ENCODE data around the gene FRK.

The FRK gene

DNA sequence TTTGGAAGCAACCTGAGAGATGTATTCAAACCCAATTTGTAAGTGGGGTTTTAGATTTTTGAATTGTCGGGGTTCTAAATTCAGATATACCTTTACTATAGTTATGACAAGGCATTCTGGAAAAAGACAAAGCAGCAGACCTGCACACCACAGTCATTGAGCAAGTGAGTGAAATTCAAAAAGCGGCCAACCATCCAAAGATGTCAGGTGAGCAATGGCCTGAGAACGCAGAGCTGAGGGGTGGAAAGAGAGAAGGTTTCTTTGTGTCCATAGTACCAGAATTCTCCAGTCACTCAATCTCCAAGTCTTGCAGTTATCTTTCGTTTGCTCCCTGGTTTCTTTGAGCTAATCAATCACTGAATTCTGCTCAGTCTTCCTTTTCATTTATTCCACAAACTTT is 1.8 kb upstream of the FRK start:
- TF ChIP-seq, protein P1, sequence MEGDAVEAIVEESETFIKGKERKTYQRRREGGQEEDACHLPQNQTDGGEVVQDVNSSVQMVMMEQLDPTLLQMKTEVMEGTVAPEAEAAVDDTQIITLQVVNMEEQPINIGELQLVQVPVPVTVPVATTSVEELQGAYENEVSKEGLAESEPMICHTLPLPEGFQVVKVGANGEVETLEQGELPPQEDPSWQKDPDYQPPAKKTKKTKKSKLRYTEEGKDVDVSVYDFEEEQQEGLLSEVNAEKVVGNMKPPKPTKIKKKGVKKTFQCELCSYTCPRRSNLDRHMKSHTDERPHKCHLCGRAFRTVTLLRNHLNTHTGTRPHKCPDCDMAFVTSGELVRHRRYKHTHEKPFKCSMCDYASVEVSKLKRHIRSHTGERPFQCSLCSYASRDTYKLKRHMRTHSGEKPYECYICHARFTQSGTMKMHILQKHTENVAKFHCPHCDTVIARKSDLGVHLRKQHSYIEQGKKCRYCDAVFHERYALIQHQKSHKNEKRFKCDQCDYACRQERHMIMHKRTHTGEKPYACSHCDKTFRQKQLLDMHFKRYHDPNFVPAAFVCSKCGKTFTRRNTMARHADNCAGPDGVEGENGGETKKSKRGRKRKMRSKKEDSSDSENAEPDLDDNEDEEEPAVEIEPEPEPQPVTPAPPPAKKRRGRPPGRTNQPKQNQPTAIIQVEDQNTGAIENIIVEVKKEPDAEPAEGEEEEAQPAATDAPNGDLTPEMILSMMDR (IDR thresholded peaks at IDR 0.05; ENCODE audit: low read depth, low read length), result no peak
- no peak for DNase-seq (ENCODE audit: extremely low read depth, low read depth)

DNA sequence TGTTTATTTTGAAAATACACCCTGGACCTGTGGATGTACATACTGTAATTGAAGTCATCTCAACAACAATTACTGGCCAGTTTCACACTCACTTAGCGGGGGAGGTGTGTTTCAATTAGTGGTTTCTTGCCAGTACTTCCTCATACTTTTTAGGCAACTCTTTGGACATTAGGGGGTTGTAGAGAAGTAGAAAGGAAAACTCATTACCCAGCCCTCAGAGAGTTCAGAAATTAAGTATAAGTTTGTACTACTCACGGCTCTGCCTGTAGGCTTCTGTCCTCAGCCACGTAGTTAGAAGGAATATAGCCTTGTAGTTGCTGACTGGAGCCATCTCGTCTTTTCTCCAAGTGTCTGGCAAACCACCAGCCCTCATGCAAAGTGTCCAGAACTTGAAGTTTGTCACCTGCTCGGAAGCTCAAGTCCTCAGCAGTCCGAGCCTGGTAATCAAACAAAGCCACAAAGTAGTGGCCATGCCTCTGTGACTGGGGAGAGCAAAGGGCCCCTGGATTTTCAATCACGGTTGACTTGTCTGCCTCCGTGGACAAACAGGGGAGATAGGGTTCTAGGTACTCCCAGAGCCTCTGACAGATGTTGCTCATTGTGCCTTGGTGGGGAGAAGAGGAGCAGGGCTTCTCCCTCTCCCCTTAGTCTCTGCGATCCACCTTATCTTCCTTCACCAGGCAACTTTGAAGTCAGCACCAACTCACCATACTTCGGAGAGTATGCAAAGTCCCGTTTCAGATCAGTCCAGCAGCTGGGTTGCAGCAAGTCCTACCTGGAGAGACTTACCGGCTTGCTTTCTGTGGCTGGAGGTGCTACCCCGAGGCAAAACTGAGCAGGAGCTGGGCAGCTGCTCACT is 749 bp downstream of the FRK start:
- TF ChIP-seq, protein P1 (IDR thresholded peaks at IDR 0.05; ENCODE audit: low read depth, low read length), result no peak
- no peak for DNase-seq (ENCODE audit: extremely low read depth, low read depth)

DNA sequence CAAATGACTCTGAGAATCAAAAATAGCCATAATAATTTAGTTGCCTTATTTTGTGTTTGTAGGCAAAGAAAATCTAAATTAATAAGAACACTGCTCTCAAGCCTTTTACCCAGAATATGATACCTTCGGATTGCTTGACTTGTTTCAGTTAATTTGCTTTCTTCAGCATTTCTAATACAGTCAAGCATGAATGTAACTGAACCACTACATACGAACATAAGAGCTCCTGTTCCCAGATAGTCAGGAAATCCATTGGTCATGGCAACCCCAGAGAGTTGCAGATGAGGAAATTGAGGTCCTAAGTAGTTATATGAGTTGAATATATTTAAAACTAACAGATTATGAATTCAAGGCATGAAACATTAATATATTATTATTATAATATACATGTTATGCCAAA is 2.9 kb downstream of the FRK start:
- TF ChIP-seq, protein P1 (IDR thresholded peaks at IDR 0.05; ENCODE audit: low read depth, low read length), result no peak
- no peak for DNase-seq (ENCODE audit: extremely low read depth, low read depth)

DNA sequence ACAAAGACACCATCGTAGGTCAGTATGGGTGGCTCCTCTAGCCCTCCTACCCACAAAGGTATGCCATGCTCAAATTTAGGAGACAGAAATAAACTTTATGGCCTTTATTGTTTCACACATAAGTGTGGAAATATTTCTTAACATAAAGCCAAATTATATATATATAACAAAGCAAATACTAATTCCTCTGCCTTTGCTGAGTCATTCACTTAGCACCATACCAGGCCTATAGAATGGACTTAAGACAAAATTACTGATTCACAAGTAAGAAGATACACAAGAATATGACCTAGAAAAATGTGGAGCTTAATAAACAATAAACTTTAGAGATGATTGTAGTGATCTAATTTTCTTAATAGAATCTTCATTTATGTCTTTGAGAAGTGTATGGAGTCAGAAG is 5.2 kb downstream of the FRK start:
- TF ChIP-seq, protein P1 (IDR thresholded peaks at IDR 0.05; ENCODE audit: low read depth, low read length), result no peak
- no peak for DNase-seq (ENCODE audit: extremely low read depth, low read depth)

DNA sequence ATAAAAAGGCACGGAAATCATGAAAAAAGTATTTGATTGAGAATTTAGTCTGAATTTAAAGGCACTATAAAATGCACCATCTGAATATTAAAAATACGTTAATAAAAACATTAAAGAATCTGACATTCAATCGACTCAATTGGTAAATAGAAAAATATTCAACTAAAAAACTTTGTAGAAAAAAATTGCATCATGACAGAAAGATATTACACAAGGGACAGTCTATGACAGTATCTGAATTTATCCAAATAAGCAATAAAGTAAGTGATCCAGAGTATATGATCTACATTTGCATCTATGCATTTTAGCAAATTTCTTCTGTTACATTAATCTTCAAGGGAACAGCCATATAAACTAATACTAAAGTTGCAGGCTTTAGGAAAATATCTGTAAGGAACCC is 9.4 kb downstream of the FRK start:
- no peak for DNase-seq (ENCODE audit: extremely low read depth, low read depth)
- TF ChIP-seq, protein P1 (IDR thresholded peaks at IDR 0.05; ENCODE audit: low read depth, low read length), result no peak

DNA sequence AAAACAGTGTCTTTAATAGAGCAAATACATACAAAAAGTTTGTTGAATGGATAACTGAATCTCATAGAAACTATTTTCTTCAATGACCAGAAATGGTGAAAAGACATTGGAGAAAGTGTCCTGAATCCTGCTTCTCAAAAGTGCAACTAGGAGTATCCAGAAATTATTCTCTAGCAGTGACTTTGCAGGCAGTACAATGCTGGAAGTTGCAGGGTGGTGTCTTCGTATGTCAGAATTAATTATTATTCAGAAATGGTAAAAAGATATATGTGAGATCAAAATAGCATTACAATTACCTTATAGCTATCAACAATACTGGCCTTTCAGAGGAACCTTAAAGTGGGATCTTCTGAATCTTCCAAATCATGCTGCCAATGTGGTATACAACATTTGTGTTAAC is 10.0 kb downstream of the FRK start:
- TF ChIP-seq, protein P1 (IDR thresholded peaks at IDR 0.05; ENCODE audit: low read depth, low read length), result no peak
- DNase-seq (ENCODE audit: extremely low read depth, low read depth), result no peak

DNA sequence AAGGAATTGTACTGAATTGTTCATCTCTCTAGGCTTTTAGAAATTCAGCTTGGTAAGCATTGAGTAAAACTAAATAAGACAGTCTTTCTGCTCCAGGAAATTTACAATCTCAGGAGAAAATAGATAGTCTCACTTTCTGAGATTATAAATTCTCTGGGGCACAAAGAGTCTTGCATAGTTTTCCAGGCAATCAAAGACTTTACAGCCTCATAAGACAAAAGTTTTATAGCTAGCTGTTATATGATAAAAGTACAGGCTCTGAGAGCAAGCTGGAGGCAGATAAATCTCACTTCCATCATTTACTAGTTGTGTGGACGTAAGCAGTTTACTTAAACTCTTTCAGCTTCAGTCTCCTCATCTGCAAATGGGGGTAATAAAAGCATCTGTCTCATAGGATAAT is 11.4 kb downstream of the FRK start:
- TF ChIP-seq, protein P1 (IDR thresholded peaks at IDR 0.05; ENCODE audit: low read depth, low read length), result no peak
- no peak for DNase-seq (ENCODE audit: extremely low read depth, low read depth)
